Measurements from ENCODE around the gene TNNT3. TPM values are rescaled to one million over a fixed set of nuclear protein-coding genes. Genes with fewer than 3 reads are reported as not detected.

TNNT3 gene
- total RNA-seq, 2 donors from 2014 or later = 0.33 TPM; not detected in 1

DNA sequence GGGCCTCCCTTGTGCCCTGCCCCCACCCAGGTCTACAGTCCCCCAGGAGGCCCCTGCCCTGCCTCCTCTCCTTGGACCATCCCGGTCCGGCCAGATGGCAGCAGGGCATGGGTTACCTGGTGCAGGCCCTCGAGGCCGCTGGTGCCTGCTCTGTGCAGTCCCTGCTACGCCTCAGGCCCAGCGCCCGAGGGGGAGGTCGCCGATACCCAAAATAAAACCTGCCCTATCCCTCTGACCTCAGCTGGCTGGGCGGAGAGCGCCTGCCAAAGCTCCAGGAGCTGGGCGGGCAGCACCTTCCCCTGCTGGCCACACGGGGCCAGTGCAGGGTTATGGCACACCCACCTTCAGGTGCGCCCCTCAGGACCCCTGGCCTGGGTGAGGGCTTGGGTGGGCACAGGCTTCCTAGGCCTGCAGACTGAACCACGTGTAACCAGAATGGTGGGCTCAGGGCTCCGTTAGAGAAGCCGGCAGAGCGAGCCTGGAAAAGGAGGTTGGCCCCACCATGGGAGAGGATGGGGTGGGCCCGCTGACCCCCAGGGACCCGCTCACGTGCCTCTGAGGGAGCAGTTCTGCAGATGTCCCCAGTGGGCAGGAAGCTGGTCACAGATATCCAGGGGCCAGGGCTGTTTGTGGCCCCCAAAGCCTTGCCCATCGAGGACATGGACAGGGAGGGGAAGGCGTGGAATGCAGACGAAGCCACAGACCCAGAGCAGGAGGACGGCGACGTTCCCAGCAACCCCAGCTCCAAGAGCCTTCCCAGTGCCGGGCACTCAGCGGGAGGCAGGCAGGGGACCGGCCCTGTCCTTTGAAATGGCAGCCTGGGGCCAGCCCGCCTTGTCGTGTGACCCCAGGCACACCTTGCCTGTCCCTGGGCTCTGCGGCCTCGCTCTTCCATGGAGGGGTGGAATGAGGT lies 1.7 kb upstream of the TNNT3 start:
- Mint-ChIP-seq H3K27ac (no peak overlapping the region), H3K36me3 (no peaks in the 10 kb centered on the region), H3K4me3 (no peak overlapping the region), H3K27me3 (peaks cover 15 to 18% of the 10 kb centered on the region in 2 donors), H3K9me3 (no peaks in the 10 kb centered on the region), H3K4me1 (ENCODE audit: low read depth in 2 of 2) (peaks cover 15 to 22% of the 10 kb centered on the region in 2 donors)
- ATAC-seq (peak; percentile 33 to 37), DNase-seq (ENCODE audit: low spot score) (no peak)

DNA sequence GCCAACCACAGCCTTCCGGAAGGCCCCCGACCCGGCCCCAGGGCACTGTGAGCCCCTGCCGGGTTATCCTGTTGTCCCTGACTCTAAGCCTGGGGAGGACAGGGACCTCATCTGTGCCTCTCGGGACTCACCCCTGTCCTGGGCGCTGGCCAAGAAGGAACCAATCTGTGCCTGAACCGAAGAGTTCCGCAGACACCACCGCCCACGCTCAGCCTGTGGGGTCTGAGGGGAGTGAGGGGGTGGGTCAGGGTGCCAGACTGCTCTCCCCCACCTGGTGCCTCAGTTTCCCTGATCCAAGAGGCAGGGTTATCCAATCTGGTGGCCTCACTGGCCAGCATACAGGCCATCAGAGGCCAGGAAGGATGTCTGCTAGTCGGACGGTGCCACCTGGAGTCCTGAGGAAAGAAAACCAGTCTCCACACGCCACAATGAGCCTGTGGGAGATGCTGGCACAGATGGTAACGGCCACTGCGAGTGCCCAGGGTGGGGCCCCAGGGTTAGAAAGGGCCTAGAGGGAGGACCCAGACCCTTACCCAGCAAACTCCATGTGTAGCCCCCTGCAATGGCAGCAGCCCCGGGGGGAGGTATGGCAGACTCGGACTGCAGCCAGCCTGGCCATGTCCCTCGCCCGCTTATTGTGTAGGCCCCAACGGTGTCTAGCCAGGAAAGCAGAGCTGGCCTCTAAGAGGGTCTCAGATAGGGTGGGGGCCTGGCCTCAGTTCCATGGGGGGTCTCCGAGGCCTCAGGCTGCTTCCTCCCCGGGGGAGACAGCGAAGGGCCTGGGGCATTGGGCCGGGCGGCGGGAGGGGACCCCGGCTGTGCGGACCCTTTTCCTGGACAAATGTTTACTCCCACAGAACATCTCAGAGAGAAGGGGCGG lies 827 bp upstream of the TNNT3 start:
- peaks cover 16 to 22% of the 10 kb centered on the region in 2 donors for H3K4me1 Mint-ChIP-seq (ENCODE audit: low read depth in 2 of 2)
- H3K9me3 Mint-ChIP-seq = no peaks in the 10 kb centered on the region
- ATAC-seq (no peak), DNase-seq (ENCODE audit: low spot score) (no peak)
- no peaks in the 10 kb centered on the region for H3K36me3 Mint-ChIP-seq
- no peak overlapping the region for H3K27ac Mint-ChIP-seq
- no peak overlapping the region for H3K4me3 Mint-ChIP-seq
- H3K27me3 Mint-ChIP-seq = peaks cover 16 to 18% of the 10 kb centered on the region in 2 donors

DNA sequence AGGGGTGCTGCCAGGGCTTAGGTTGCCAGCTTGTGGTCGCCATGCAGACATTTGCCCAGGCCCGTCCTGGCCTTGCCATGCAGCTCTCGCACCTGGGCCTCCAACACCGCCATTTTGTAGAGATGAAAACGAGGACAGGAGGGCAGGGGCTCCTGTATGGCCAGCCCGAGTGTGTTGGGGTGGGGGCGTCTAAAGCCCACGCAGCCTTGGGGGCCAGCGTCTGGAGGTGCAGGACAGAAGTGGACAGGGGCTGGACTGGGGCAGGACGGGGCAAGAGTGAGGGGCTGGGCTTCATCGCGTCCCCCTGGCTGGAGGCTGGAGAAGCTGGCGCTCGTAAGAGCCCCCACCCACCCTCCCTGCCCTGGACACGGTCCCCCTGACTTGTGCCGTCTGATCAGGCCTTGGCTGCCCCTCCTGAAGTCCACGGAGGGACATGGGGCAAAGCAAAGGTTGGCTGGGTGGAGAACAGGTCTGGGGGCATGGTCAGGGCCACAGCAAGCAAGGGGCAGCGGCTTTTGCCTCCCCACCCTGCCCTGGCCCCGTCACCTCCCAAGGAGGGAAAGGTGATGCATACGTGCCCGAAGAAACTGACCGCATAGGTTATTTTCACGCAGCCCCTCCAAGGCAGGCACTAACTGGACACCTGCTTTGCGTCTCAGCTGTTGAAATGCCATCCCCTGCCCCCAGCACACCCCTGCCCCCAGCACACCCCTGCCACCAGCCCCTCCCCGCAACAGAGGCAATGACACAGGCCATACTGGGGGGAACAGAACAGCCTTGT lies 815 bp downstream of the TNNT3 start:
- no peak for ATAC-seq
- H3K4me3 Mint-ChIP-seq = no peak overlapping the region
- H3K9me3 Mint-ChIP-seq = no peaks in the 10 kb centered on the region

DNA sequence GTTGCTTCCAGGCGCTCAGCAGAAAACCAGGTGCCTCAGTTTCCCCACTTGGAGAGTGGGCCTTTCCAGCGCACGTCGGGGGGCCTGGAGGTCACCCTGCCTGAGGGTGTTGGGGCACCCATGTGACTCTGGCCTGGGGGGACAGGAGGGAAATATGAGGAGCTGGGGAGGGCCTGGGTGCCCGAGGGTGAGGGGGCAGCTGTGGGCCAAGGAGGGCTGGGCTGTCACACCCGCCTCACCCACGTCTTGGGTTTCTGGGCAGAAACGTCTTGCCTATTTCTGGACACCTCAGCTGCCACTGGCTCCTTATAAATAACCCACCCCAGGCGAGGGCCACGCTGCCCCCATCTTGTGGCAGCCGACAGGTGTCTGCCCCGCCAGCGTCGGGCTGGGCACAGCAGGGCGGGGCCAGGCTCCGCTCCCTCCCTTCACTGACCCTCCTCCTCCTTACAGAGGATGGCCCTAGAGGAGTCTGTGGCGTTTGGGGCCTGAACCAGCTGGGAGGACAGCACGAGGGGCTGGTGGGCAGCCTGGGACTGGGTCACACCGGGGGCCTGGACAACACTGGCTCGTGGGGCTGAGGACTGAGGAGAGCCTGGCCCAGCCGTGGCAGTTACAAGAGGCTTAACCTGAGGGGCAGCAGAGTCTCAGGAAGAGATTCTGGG lies 1.5 kb downstream of the TNNT3 start:
- Mint-ChIP-seq H3K27ac (no peak overlapping the region), H3K36me3 (no peaks in the 10 kb centered on the region), H3K27me3 (peaks cover 6 to 8% of the 10 kb centered on the region in 2 donors), H3K4me3 (no peak overlapping the region), H3K9me3 (no peaks in the 10 kb centered on the region), H3K4me1 (ENCODE audit: low read depth in 2 of 2) (peaks cover under 1 to 3% of the 10 kb centered on the region in 2 donors)
- no peak for ATAC-seq
- DNase-seq (ENCODE audit: low spot score) = no peak

More for the DNA sequence above, 815 bp downstream of the TNNT3 start:
- peaks cover 6 to 10% of the 10 kb centered on the region in 2 donors for H3K27me3 Mint-ChIP-seq
- peaks cover 8% of the 10 kb centered on the region in 2 donors for H3K4me1 Mint-ChIP-seq (ENCODE audit: low read depth in 2 of 2)
- DNase-seq (ENCODE audit: low spot score) = no peak
- H3K36me3 Mint-ChIP-seq = no peaks in the 10 kb centered on the region
- H3K27ac Mint-ChIP-seq = no peak overlapping the region

DNA sequence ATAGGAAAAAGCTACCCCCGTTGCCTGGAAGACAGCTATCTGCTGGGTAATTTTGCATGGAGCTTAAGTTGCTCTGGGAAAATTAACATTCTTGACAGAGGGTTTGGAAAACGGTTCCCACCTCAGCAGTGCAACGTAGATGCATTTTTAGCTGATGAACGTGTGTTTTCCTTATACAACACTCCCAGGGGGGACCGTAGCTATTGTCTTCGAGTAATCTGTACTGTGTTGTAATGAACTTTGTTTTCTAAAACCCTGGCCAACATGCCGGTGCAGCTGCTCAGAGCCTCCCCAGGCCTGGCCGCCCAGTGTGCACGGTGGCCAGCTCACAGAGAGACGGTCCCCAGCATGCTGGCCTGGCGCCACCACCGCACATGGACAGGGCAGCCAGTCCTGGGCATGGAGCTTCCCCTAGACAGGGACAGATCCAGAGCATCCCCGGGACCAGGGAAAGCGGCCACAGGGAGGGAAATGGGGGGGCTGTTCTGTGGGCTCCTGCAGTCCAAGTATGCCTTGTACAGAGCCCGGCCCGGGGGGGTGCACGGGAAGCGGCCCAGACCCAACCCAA lies 2.2 kb downstream of the TNNT3 start:
- Mint-ChIP-seq H3K4me3 (no peak overlapping the region), H3K27ac (no peak overlapping the region), H3K4me1 (ENCODE audit: low read depth in 2 of 2) (peaks cover 0 to 7% of the 10 kb centered on the region in 2 donors), H3K27me3 (peaks cover 8 to 10% of the 10 kb centered on the region in 2 donors), H3K36me3 (no peaks in the 10 kb centered on the region), H3K9me3 (no peaks in the 10 kb centered on the region)
- ATAC-seq (no peak), DNase-seq (ENCODE audit: low spot score) (no peak)

DNA sequence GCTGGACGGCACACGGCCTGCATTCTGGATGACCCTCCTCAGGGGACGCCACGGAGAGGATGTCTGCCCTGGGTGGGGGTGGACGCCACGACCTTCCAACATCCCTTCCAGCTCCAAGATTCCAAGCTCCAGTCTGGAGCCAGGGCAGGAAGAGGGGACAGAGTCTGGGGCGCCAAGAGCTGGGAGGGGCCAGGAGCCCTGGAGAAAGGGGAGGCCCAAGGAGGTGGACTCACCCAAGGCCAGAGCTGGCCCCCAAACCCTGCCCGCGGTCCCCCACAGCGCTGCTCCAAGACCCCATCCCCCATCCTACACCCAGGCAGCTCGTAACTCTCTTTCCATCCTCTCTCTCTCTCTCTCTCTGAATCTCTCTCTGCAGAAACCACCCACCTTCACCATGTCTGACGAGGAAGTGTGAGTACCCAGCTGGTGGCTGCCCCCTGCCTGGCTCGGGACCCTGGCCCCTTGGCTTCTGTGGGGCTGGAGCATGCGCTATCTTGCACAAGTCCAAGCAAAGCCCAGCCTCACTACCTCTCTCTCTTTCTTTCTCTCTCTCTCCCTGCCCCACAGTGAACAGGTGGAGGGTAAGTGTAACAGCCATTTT lies 3.1 kb downstream of the TNNT3 start:
- ATAC-seq (no peak), DNase-seq (ENCODE audit: low spot score) (no peak)
- H3K36me3 Mint-ChIP-seq = no peaks in the 10 kb centered on the region
- no peak overlapping the region for H3K4me3 Mint-ChIP-seq
- no peak overlapping the region for H3K27ac Mint-ChIP-seq
- peaks cover 8 to 11% of the 10 kb centered on the region in 2 donors for H3K27me3 Mint-ChIP-seq
- no peaks in the 10 kb centered on the region for H3K9me3 Mint-ChIP-seq
- H3K4me1 Mint-ChIP-seq (ENCODE audit: low read depth in 2 of 2) = peaks cover 0 to 7% of the 10 kb centered on the region in 2 donors

DNA sequence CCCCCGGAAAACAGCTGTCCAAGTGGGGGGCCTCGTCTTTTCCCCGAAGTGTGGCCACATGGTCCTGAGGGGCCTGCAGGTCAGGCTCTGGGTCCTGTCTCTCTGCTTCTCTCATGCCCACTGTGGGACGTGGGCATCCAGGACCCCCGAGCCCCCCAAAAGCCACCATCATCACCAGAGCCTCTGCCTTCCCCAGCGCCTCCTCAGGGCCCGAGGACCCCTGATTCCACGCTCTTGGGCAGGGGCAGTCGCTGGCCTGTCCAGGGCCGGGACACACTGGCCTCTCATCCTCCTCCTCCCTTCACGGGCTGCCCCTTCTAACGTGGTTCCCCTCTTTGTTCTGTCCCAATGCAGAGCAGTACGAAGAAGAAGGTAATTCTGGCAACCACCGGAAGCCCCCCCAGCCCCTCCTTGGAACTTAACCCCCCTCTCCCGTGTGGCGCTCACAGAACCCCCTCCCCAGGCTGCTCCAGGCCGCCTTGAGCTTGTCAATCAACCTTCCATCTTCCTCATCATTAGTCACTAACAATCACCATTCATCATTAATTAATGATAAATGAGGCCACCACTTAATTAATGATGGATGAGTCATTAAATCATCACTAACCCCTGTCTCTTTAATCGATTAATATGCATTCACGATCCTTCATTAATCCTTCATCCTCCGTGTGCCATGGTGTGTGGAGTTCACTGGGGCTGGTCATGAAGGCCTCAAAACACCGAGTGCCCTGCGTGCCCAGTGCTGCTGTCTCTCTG lies 3.9 kb downstream of the TNNT3 start:
- DNase-seq (ENCODE audit: low spot score) (no peak), ATAC-seq (no peak)
- peaks cover 0 to 7% of the 10 kb centered on the region in 2 donors for H3K4me1 Mint-ChIP-seq (ENCODE audit: low read depth in 2 of 2)
- no peak overlapping the region for H3K4me3 Mint-ChIP-seq
- H3K36me3 Mint-ChIP-seq = no peaks in the 10 kb centered on the region
- no peak overlapping the region for H3K27ac Mint-ChIP-seq
- H3K27me3 Mint-ChIP-seq = peaks cover 8 to 11% of the 10 kb centered on the region in 2 donors
- H3K9me3 Mint-ChIP-seq = no peaks in the 10 kb centered on the region

DNA sequence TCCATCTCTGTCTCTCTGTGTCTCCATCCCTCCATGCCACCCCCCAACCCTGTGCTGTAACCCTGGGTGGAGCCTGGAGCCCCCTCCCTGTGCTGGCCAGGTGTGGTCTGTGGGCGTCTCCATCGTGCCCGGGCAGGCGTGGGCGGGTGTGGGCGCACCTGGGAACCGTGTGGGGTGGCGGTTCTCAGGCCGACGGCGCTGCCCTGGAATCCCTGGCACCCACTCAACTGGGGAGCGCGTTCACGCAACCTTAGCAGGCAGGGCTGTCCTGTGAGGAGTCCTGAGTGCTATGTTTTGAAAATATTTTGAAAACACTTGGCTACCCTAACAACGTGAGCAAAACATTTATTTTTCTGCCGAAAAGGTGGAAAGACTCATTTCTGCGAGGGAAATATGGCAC lies 4.7 kb downstream of the TNNT3 start:
- no peaks in the 10 kb centered on the region for H3K9me3 Mint-ChIP-seq
- no peak overlapping the region for H3K27ac Mint-ChIP-seq
- DNase-seq (ENCODE audit: low spot score) (no peak), ATAC-seq (no peak)
- peaks cover 8 to 11% of the 10 kb centered on the region in 2 donors for H3K27me3 Mint-ChIP-seq
- no peak overlapping the region for H3K4me3 Mint-ChIP-seq
- peaks cover 0 to 7% of the 10 kb centered on the region in 2 donors for H3K4me1 Mint-ChIP-seq (ENCODE audit: low read depth in 2 of 2)
- no peaks in the 10 kb centered on the region for H3K36me3 Mint-ChIP-seq

DNA sequence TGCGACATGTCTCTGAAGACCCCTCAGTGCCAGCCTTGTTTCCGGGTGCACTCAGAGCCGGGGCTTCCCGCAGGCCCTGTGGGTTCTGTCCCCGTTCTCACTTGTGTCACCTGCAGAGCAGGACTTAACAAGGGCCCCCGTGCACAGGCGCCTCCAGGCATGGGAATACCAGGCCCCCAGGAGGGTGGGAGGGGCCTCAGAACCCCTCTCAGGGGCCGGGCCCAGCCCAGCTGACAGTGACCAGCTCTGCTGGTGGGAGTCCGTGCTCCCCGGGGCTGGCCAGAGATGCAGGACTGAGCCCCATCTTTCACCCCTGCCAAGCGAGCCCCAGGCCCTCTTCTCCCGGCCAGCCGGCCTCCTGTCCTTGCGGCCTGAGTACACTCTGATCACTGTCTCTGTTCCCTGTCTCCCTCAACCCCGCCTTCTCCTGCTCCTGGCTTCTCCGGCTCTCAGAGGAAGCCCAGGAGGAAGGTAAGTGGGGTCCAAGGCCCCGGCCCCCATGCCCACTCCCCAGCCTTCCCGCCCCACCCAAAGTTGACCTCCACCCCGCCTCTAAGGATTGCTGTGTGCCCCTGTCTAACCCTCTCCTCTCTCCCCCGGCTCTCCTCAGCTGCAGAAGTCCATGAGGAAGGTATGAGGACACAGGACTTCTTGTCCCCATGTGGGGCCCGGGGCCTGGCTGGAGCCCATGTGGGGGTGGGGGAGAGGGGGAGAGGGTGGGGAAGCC lies 5.3 kb downstream of the TNNT3 start:
- DNase-seq (ENCODE audit: low spot score) (no peak), ATAC-seq (no peak)
- no peaks in the 10 kb centered on the region for H3K36me3 Mint-ChIP-seq
- H3K4me1 Mint-ChIP-seq (ENCODE audit: low read depth in 2 of 2) = peaks cover 0 to 7% of the 10 kb centered on the region in 2 donors
- H3K27ac Mint-ChIP-seq = no peak overlapping the region
- H3K27me3 Mint-ChIP-seq = peaks cover 8 to 9% of the 10 kb centered on the region in 2 donors
- no peaks in the 10 kb centered on the region for H3K9me3 Mint-ChIP-seq
- no peak overlapping the region for H3K4me3 Mint-ChIP-seq

DNA sequence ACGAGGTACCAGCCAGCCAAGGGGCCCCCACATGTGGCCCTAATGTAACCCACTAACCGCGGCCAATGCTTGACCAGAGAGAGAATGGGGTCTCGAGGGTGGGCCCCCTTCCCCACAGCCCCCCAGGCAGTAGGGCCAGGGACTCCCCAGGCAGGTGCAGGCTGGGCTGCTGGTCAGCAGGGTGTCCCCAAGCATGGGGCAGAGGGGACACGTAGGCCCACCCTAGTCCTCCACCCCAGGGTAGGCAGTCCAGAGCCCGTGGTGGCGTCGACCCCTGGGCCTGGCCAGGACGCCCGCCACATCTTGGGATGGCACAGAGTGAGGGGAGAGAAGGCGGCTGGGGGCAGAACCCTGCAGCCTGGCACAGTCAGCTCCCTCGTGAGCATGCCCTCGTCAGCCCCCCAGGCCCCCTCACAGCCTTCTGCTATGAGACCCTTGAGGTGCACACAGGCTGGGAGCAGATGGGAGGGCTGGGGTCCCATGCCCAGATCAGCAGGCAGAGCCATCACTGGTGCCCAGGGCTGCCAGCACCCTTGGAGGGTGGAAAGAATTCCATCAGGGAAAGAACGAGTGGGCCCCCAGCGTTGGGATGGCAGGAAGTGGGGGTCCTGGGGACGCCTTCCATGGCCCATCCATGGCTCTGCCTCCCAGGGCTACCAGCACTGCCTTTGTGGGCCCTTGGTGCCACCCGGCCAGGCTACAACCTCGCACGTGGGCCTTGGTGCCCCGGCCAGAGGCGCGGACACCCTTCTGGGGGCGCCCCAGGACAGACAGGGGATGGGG lies 6.1 kb downstream of the TNNT3 start:
- Mint-ChIP-seq H3K4me1 (ENCODE audit: low read depth in 2 of 2) (peaks cover 0 to 7% of the 10 kb centered on the region in 2 donors), H3K4me3 (no peak overlapping the region), H3K9me3 (no peaks in the 10 kb centered on the region), H3K27me3 (peaks cover 7 to 8% of the 10 kb centered on the region in 2 donors), H3K27ac (no peak overlapping the region), H3K36me3 (no peaks in the 10 kb centered on the region)
- no peak for ATAC-seq
- no peak for DNase-seq (ENCODE audit: low spot score)

Data from natural killer cell treated with Interleukin-12 subunit alpha and Interleukin-12 subunit beta and Interleukin-15 and Interleukin-18, amount 100 ng/mL, for 72 hours (primary cell).